Measurements from ENCODE around the gene ZNF362. TPM values are rescaled to one million over a fixed set of nuclear protein-coding genes. Genes with fewer than 3 reads are reported as not detected.

The ZNF362 gene
- polyA plus RNA-seq, 3 donors: 64.9 to 77.0 (median 67.5) TPM

- no peak for DNase-seq
Observed at GRCh38 chr1:33241866-33242265, 14.4 kb upstream of the ZNF362 start.

DNA sequence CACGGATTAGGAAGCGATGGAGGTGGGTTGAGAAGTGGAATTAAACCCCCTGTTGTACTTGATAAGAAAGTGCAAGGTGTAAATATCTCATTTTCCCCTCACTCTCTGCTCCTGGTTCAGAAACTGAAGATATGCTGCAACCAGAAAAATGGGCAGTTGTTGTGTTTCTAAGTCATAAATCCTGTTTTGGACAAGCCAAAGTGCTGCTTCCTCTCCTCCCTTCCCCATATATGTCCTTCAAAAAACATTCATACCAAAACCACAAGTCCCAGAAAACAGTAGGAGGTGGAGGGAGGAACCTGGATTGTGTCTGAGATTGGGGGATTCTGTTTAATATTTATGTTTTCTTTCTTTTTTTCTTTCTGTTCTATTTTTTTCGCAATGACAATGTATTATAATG, 13.6 kb upstream of the ZNF362 start:
- peak; percentile 20 for DNase-seq

GRCh38 chr1:33244143-33244808, 12.0 kb upstream of the ZNF362 start:
- no peak for DNase-seq

GRCh38 chr1:33244809-33245186, 11.5 kb upstream of the ZNF362 start:
- no peak for DNase-seq

- DNase-seq: no peak
Observed at GRCh38 chr1:33246171-33246570, 10.1 kb upstream of the ZNF362 start.

GRCh38 chr1:33247545-33247944, 8.7 kb upstream of the ZNF362 start:
- no peak for DNase-seq

GRCh38 chr1:33248244-33248643, 8.0 kb upstream of the ZNF362 start:
- no peak for DNase-seq

DNA sequence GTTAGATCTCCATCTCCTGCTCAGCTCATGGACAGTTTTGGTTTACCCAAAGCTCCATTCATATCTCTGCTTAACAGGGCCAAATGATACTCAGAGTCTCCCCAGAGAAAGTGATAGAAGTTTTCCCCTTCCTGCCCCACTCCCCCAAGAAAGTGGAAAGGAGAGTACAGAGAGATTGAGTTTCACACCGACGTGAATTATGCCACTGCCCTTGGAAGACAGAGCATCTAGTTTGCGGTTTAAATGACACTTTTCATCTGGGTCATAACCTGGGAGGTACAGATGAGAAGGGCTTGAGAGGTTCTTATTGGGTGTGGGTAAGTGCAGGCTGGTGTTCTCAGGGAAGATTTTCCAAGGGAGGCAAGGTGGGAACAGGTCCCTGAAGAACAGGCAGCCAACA, 6.9 kb upstream of the ZNF362 start:
- DNase-seq: peak; percentile 50

DNA sequence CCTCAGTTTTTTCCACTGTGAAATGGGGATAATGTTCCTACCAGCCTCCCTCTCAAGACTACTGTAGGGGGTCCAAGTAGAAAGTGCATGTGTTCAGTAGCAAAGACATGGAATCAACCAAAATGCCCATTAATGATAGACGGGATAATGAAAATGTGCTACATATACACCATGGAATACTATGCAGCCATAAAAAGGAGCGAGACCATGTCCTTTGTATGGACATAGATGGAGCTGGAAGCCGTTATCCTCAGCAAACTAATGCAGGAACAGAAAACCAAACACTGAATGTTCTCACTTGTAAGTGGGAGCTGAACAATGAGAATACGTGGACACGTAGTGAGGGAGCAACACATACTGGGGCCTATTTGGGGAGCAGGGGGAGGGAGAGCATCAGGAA, 6.1 kb upstream of the ZNF362 start:
- DNase-seq: no peak

- no peak for DNase-seq
Observed at GRCh38 chr1:33250724-33251123, 5.6 kb upstream of the ZNF362 start.

DNA sequence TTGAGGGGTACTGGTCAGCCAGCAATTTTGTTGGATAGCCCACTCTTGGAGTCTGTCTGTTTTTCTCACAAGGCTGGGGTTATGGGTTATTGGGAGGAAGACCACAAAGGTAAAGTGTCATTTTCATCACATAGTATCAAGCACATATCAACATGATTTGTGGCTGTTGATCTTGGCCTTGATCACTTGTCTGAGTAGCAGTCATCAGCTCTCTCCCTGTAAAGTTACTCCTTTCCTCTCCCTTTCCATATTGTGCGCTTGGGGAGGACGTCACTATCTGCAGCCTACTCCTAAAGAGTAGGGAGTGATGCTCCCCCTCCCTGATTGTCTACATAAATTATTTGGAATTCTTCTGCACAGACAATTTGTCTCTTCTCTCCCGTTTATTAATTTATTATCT, 1.8 kb upstream of the ZNF362 start:
- no peak for DNase-seq

- peak; percentile 76 for DNase-seq
Observed at GRCh38 chr1:33255347-33256220, 708 bp upstream of the ZNF362 start.

- DNase-seq: no peak
Observed at GRCh38 chr1:33256221-33256470, 146 bp upstream of the ZNF362 start.

DNA sequence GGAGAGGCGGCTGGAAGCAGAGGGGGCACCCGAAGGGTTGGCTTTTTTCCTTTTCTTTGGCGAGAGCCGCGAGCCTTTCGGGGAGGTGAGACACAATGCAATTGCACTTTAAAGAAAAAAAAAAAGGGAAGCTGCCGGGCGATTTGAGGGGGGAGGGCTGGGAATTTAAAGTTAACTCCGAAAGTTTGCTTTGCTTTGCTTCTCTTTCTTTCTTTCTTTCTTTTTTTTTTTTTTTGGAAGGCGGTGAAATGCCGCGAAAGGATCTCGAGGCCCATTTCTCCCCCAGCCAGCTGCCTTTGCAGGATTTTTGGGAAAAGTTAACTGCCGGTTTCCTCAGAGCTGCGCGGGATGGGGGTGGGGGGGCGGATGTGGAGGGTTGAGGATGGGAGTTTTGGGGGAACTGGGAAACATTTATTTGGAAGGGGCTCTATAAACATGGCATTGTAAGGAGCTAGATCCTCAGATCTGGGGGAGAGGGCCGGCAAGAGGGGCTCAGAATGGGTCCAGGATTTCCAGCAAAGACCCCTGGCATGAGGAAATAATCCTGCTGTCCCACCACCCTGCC, 997 bp downstream of the ZNF362 start:
- DNase-seq: peak; percentile 40

GRCh38 chr1:33257772-33258712, 1.8 kb downstream of the ZNF362 start:
- no peak for DNase-seq

GRCh38 chr1:33258788-33259274, 2.5 kb downstream of the ZNF362 start:
- DNase-seq: no peak

- no peak for DNase-seq
Observed at GRCh38 chr1:33259879-33260278, 3.6 kb downstream of the ZNF362 start.

- DNase-seq: no peak
Observed at GRCh38 chr1:33260439-33260838, 4.1 kb downstream of the ZNF362 start.

DNA sequence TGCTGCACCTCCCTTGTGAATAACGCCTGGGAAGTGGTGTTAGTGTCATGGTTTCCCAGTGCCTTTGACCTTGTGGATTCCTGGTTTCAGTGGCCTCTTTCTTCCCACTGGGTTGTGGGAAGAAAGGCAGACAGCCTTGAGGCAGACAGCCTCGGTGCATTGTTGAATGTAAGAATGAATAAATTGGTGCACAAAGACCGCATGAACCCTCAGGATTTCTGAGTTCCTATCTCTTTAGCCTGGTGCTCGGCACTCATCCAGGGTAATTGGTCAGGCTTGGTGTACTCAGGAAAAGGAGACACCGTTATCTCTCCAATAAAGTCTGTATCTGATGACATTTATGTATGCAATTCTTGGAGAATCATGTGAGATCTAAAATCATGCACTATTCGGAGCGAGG, 5.1 kb downstream of the ZNF362 start:
- no peak for DNase-seq

DNA sequence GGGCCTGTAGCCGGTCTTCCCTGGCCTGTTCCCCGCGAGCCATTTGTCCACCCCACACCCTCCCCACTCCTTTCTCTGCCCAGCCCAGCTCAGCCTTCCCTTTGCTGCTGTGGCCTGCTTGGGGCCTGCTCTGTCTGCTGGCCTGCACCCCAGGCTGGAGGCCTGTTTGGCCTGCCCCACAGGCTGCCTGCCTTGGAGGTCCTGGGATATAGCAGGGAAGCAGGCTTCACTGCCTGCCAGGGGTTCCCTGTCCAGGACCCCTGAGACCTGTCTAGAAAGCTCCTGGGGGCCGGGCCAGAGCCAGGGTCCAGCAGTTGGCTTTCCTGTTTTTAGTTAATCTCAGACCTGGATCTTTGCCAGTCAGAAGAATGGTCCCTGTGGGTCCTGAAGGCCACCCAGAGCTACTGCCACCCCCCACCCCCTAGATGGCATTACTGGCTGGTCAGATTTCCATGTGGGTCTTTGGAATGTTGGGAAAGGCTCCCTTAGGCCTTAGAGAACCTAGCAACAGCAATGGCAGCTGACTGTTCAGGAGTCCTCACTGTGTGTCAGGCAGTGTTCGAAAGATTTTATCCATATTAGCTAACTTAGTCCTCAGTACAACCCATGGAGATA, 7.7 kb downstream of the ZNF362 start:
- no peak for DNase-seq

GRCh38 chr1:33265780-33266605, 9.7 kb downstream of the ZNF362 start:
- DNase-seq: no peak
